Activated CD4-positive, CD25-positive, alpha-beta regulatory T cell treated with anti-CD3 and anti-CD28 coated beads, Interleukin-2, amount 50 U/mL, for 72 hours (primary cell): ENCODE results near the gene ELK4.

Experiments used
- DNase-seq: peaks from one replicate; pipeline ENCODE4 v3.0.0; 2021

Gene ELK4

GRCh38 chr1:205579711-205580110 is 52.1 kb downstream of the ELK4 start:
- peak; percentile 14 for DNase-seq

GRCh38 chr1:205578780-205579571 is 52.8 kb downstream of the ELK4 start:
- DNase-seq = no peak

- no peak for DNase-seq
Observed at GRCh38 chr1:205577874-205578658, 53.7 kb downstream of the ELK4 start.

- no peak for DNase-seq
Observed at GRCh38 chr1:205576805-205577761, 54.7 kb downstream of the ELK4 start.

- DNase-seq = no peak
Observed at GRCh38 chr1:205576011-205576410, 55.8 kb downstream of the ELK4 start.

- DNase-seq = no peak
Observed at GRCh38 chr1:205575294-205575885, 56.4 kb downstream of the ELK4 start.

GRCh38 chr1:205572421-205572820 is 59.4 kb downstream of the ELK4 start:
- no peak for DNase-seq

GRCh38 chr1:205571747-205572146 is 60.1 kb downstream of the ELK4 start:
- DNase-seq = no peak

- no peak for DNase-seq
Observed at GRCh38 chr1:205570796-205571537, 60.8 kb downstream of the ELK4 start.

- no peak for DNase-seq
Observed at GRCh38 chr1:205570173-205570501, 61.7 kb downstream of the ELK4 start.

- no peak for DNase-seq
Observed at GRCh38 chr1:205569411-205570172, 62.2 kb downstream of the ELK4 start.

- no peak for DNase-seq
Observed at GRCh38 chr1:205568469-205569361, 63.1 kb downstream of the ELK4 start.

GRCh38 chr1:205568135-205568468 is 63.7 kb downstream of the ELK4 start:
- DNase-seq = no peak

GRCh38 chr1:205567716-205568115 is 64.1 kb downstream of the ELK4 start:
- no peak for DNase-seq

- DNase-seq = no peak
Observed at GRCh38 chr1:205565799-205566198, 66.0 kb downstream of the ELK4 start.

GRCh38 chr1:205563927-205564441 is 67.8 kb downstream of the ELK4 start:
- no peak for DNase-seq

- DNase-seq = no peak
Observed at GRCh38 chr1:205561501-205562203, 70.2 kb downstream of the ELK4 start.
